IMR-90 (cell line): ENCODE data around the gene AGAP1. TPM values are rescaled to one million over a fixed set of nuclear protein-coding genes. Genes with fewer than 3 reads are reported as not detected.

Experiments
- ATAC-seq: fragments of 200-7000 bp; cut with Tn5 transposase; 2 replicates; pipeline ENCODE4 v1.9.1; 2020; ENCODE audit warnings: low read depth, mild to moderate bottlenecking, moderate library complexity
- BruUV-seq: library from RNA; stranded (reverse); fragments of 400-500 nt; replicated peaks from 2 replicates; lab custom pipeline; 2021; lab: Mats Ljungman, UMichigan
- CTCF ChIA-PET: fragments of 300-600 bp; formaldehyde crosslinking; extraction: SDS; loops from one replicate; lab custom pipeline; 2021; ENCODE audit warnings: antibody characterized with exemption; lab: Yijun Ruan, JAX
- POLR2A ChIA-PET: fragments of 300-600 bp; sonication (Branson Sonifier 250); formaldehyde crosslinking; loops from one replicate; lab custom pipeline; 2022; ENCODE audit warnings: antibody characterized with exemption; ENCODE audit not compliant: unreplicated experiment; lab: Charles Lee
- DNase-seq: peaks from one replicate; pipeline ENCODE4 v3.0.0; 2013
- H2AFZ ChIP-seq: replicated peaks from 2 replicates; pipeline ENCODE3; 2013; ENCODE audit warnings: low read length, mild to moderate bottlenecking; ENCODE audit not compliant: poor library complexity
- H2AK5ac ChIP-seq: 2 replicates; pipeline ENCODE4 v1.6.1; 2013; ENCODE audit warnings: low read depth, low read length, inconsistent platforms
- H2AK9ac ChIP-seq: replicated peaks from 2 replicates; pipeline ENCODE3; 2013; ENCODE audit warnings: mild to moderate bottlenecking, low read depth, low read length, moderate library complexity; ENCODE audit not compliant: poor library complexity
- H2BK120ac ChIP-seq: 2 replicates; pipeline ENCODE4 v1.6.1; 2013; ENCODE audit warnings: low read depth, low read length, inconsistent platforms
- H2BK15ac ChIP-seq: 3 replicates; pipeline ENCODE4 v1.6.1; 2013; ENCODE audit warnings: low read depth, low read length, inconsistent platforms
- H2BK20ac ChIP-seq: 2 replicates; pipeline ENCODE4 v1.6.1; 2013; ENCODE audit warnings: low read depth, mild to moderate bottlenecking, inconsistent platforms, low read length, moderate library complexity
- H2BK5ac ChIP-seq: 2 replicates; pipeline ENCODE4 v1.6.1; 2013; ENCODE audit warnings: mild to moderate bottlenecking, low read depth, low read length, inconsistent platforms; ENCODE audit not compliant: poor library complexity, severe bottlenecking
- H3K14ac ChIP-seq: replicated peaks from 2 replicates; pipeline ENCODE4 v1.6.1; 2013; ENCODE audit warnings: low read depth, low read length, inconsistent platforms
- H3K18ac ChIP-seq: 2 replicates; pipeline ENCODE4 v1.6.1; 2013; ENCODE audit warnings: low read depth, low read length, control low read depth
- H3K23ac ChIP-seq: 2 replicates; pipeline ENCODE4 v1.6.1; 2013; ENCODE audit warnings: low read depth, low read length, inconsistent platforms
- H3K27ac ChIP-seq: 2 replicates; pipeline ENCODE4 v1.5.1; 2013; ENCODE audit warnings: mild to moderate bottlenecking, control low read depth, low read length; ENCODE audit not compliant: insufficient read depth
- H3K27me3 ChIP-seq: 2 replicates; pipeline ENCODE4 v1.6.1; 2013; ENCODE audit warnings: low read length; ENCODE audit not compliant: control insufficient read depth, insufficient read depth
- H3K36me3 ChIP-seq: 2 replicates; pipeline ENCODE4 v1.6.1; 2013; ENCODE audit warnings: low read length, mixed read lengths; ENCODE audit not compliant: control insufficient read depth, insufficient read depth
- H3K4ac ChIP-seq: 2 replicates; pipeline ENCODE4 v1.6.1; 2013; ENCODE audit warnings: low read depth, low read length, inconsistent platforms
- H3K4me1 ChIP-seq: 2 replicates; pipeline ENCODE4 v1.6.1; 2013; ENCODE audit warnings: low read length, mixed read lengths; ENCODE audit not compliant: control insufficient read depth, insufficient read depth
- H3K4me2 ChIP-seq: 2 replicates; pipeline ENCODE4 v1.6.1; 2013; ENCODE audit warnings: low read depth, mild to moderate bottlenecking, control low read depth, low read length, moderate library complexity
- H3K4me3 ChIP-seq: 2 replicates; pipeline ENCODE4 v1.5.1; 2013; ENCODE audit warnings: low read depth, mild to moderate bottlenecking, control low read depth, low read length, moderate library complexity; ENCODE audit not compliant: insufficient read depth
- H3K56ac ChIP-seq: 2 replicates; pipeline ENCODE4 v1.6.1; 2013; ENCODE audit warnings: low read length, inconsistent platforms; ENCODE audit not compliant: insufficient read depth; ENCODE audit errors: extremely low read depth
- H3K79me1 ChIP-seq, 2 experiments: 2 replicates each; pipeline ENCODE4 v1.6.1; 2013; ENCODE audit warnings: low read length in 2 of 2, inconsistent platforms in 1 of 2, low read depth in 1 of 2
- H3K9ac ChIP-seq: 2 replicates; pipeline ENCODE4 v1.6.1; 2013; ENCODE audit warnings: low read depth, low read length, control low read depth
- H3K9me1 ChIP-seq: 2 replicates; pipeline ENCODE4 v1.6.1; 2013; ENCODE audit warnings: low read length, inconsistent platforms; ENCODE audit not compliant: insufficient read depth
- H3K9me3 ChIP-seq: 2 replicates; pipeline ENCODE4 v1.6.1; 2013; ENCODE audit warnings: low read length; ENCODE audit not compliant: control insufficient read depth, insufficient read depth
- H4K20me1 ChIP-seq: 2 replicates; pipeline ENCODE4 v1.6.1; 2013; ENCODE audit warnings: low read length, inconsistent platforms; ENCODE audit not compliant: insufficient read depth
- H4K5ac ChIP-seq: 2 replicates; pipeline ENCODE4 v1.6.1; 2013; ENCODE audit warnings: mild to moderate bottlenecking, low read depth, low read length, control low read depth
- H4K8ac ChIP-seq, 2 experiments: 2 replicates each; pipeline ENCODE4 v1.6.1; 2013; ENCODE audit warnings: low read depth in 2 of 2, low read length in 2 of 2, control low read depth in 1 of 2, inconsistent platforms in 1 of 2
- H4K91ac ChIP-seq: 2 replicates; pipeline ENCODE4 v1.6.1; 2013; ENCODE audit warnings: low read depth, low read length, inconsistent platforms; ENCODE audit not compliant: insufficient read depth
- BHLHE40 ChIP-seq: fragments of 150-350 bp; IDR thresholded peaks from 2 replicates; pipeline ENCODE4 v1.6.1; 2016; ENCODE audit warnings: mild to moderate bottlenecking, low read depth, low read length
- CEBPB ChIP-seq: IDR thresholded peaks from 2 replicates; pipeline ENCODE4 v1.6.1; 2012; ENCODE audit warnings: low read depth, low read length, improper control_type of control experiment
- CHD1 ChIP-seq: IDR thresholded peaks from 2 replicates; pipeline ENCODE4 v1.6.1; 2012; ENCODE audit warnings: low read depth, low read length, improper control_type of control experiment
- CTCF ChIP-seq: conservative IDR thresholded peaks from 2 replicates; pipeline ENCODE4 v1.5.1; 2012; ENCODE audit warnings: mild to moderate bottlenecking, low read depth, low read length, improper control_type of control experiment
- ELK1 ChIP-seq: fragments of 150-350 bp; IDR thresholded peaks from 2 replicates; pipeline ENCODE4 v1.6.1; 2016; ENCODE audit warnings: low read depth, mild to moderate bottlenecking, low read length, moderate library complexity, borderline replicate concordance
- FOS ChIP-seq: fragments of 150-350 bp; IDR thresholded peaks from 2 replicates; pipeline ENCODE4 v1.6.1; 2016; ENCODE audit warnings: low read depth, low read length
- MAFK ChIP-seq: IDR thresholded peaks from 2 replicates; pipeline ENCODE4 v1.6.1; 2012; ENCODE audit warnings: low read depth, low read length, improper control_type of control experiment
- MAZ ChIP-seq: IDR thresholded peaks from 2 replicates; pipeline ENCODE4 v1.6.1; 2012; ENCODE audit warnings: low read depth, mild to moderate bottlenecking, low read length, improper control_type of control experiment, moderate library complexity, borderline replicate concordance
- MXI1 ChIP-seq: IDR thresholded peaks from 2 replicates; pipeline ENCODE4 v1.6.1; 2012; ENCODE audit warnings: low read depth, mild to moderate bottlenecking, low read length, moderate library complexity, borderline replicate concordance
- NFE2L2 ChIP-seq: fragments of 150-350 bp; IDR thresholded peaks from 2 replicates; pipeline ENCODE4 v1.6.1; 2016; ENCODE audit warnings: low read depth, mild to moderate bottlenecking, low read length
- POLR2A ChIP-seq: IDR thresholded peaks from 2 replicates; pipeline ENCODE4 v1.6.1; 2012; ENCODE audit warnings: mild to moderate bottlenecking, low read depth, low read length
- RAD21 ChIP-seq: IDR thresholded peaks from 2 replicates; pipeline ENCODE4 v1.6.1; 2012; ENCODE audit warnings: low read length, improper control_type of control experiment
- RCOR1 ChIP-seq: IDR thresholded peaks from 2 replicates; pipeline ENCODE4 v1.6.1; 2012; ENCODE audit warnings: mild to moderate bottlenecking, low read length, improper control_type of control experiment; ENCODE audit not compliant: insufficient replicate concordance
- RFX5 ChIP-seq: IDR thresholded peaks from 2 replicates; pipeline ENCODE4 v1.8.0; 2012; ENCODE audit warnings: low read depth, mild to moderate bottlenecking, low read length, moderate library complexity
- SMC3 ChIP-seq: fragments of 150-350 bp; IDR thresholded peaks from 2 replicates; pipeline ENCODE4 v1.6.1; 2016; ENCODE audit warnings: low read depth, mild to moderate bottlenecking, antibody characterized with exemption, low read length, moderate library complexity
- WGBS, 2 experiments: methylation state at CpG; one replicate each; pipeline versions ENCODE4 v1.1.5 to v1.1.7; 2013; ENCODE audit warnings: missing lambda C conversion rate in 2 of 2; ENCODE audit not compliant: insufficient read length in 1 of 2; ENCODE audit errors: extremely low coverage in 2 of 2; 5-methylcytosine and 5-hydroxymethylcytosine counted together
- dilution Hi-C: fragments of 300-500 bp; cut with HindIII; formaldehyde crosslinking; loops from one replicate; pipeline ENCODE4 v1.14.3; 2018; ENCODE audit warnings: low sequenced_read_pairs; ENCODE audit not compliant: unreplicated experiment
- in situ Hi-C: fragments of 300-500 bp; cut with MboI; formaldehyde crosslinking; loops from 3 replicates; pipeline ENCODE4 v1.14.3; 2019; ENCODE audit warnings: low sequenced_read_pairs, inconsistent platforms, mixed read lengths
- intact Hi-C: fragments of 100-400 bp; cut with micrococcal nuclease; formaldehyde crosslinking; loops from 2 replicates; pipeline ENCODE4 v1.10.0; 2022
- polyA plus RNA-seq, 3 experiments: library from polyadenylated mRNA; depleted of rRNA; stranded (reverse); fragments of >200 nt; gene quantifications; 2 replicates each; pipeline ENCODE4 v1.2.3, GENCODE V29; 2012; ENCODE audit warnings: low replicate concordance in 1 of 3
- total RNA-seq: library from RNA; depleted of rRNA; stranded (reverse); fragments of >200 nt; gene quantifications from 2 replicates; pipeline ENCODE4 v1.2.3, GENCODE V29; 2012
- TF ChIP-seq, protein P1 (sequence below): fragments of 150-350 bp; IDR thresholded peaks from 2 replicates; pipeline ENCODE4 v1.6.1; 2017; ENCODE audit warnings: mild to moderate bottlenecking, antibody characterized with exemption, low read length, low read depth

Gene AGAP1
- total and polyA plus RNA-seq, 2 of the 4 experiments (the other 2 are of a cell fraction), result 15.1 to 16.4 TPM

GRCh38 chr2:236146436-236146835 is 652.6 kb downstream of the AGAP1 start:
- Histone ChIP-seq H3K4me1 (no peaks in the 10 kb centered on the region; the same call in 1 of the 2 replicates), H3K18ac (no peak overlapping the region), H3K79me1 (no peaks in the 10 kb centered on the region), H2BK5ac (no peak overlapping the region), H2AFZ (no peak overlapping the region), H2BK120ac (no peak overlapping the region), H3K9ac (no peak overlapping the region), H4K20me1 (no peaks in the 10 kb centered on the region), H3K14ac (no peak overlapping the region), H2AK5ac (no peak overlapping the region), H3K4me2 (no peak overlapping the region), H3K27me3 (peaks cover 3% of the 10 kb centered on the region; the same call in 1 of the 2 replicates), H3K27ac (no peak overlapping the region), H3K36me3 (no peaks in the 10 kb centered on the region), H4K5ac (no peak overlapping the region), H3K23ac (no peak overlapping the region), H3K4me3 (no peak overlapping the region), H2AK9ac (no peak overlapping the region), H3K9me1 (no peaks in the 10 kb centered on the region), H4K91ac (no peak overlapping the region), H3K4ac (no peak overlapping the region), H3K9me3 (0 out of 2 replicates have a peak, but pooled peaks cover 2% of the 10 kb centered on the region), H2BK15ac (no peak overlapping the region), H2BK20ac (no peak overlapping the region), H4K8ac (no peak overlapping the region), H3K56ac (no peak overlapping the region)
- in situ Hi-C loops (no loop called here), dilution Hi-C loops (no loop called here), intact Hi-C loops (no loop called here)
- no peak for DNase-seq
- WGBS, 2 experiments, result no CpG with 5 or more reads among the region's 7 CpGs
- ChIA-PET POLR2A (no interaction called here), CTCF (no interaction called here)
- no peak for ATAC-seq
- TF ChIP-seq CTCF (no peak), FOS (no peak), CEBPB (no peak), RAD21 (no peak), POLR2A (no peak), RCOR1 (no peak), SMC3 (no peak), RFX5 (no peak), ELK1 (no peak), CHD1 (no peak), BHLHE40 (no peak), MAFK (no peak), MAZ (no peak), NFE2L2 (no peak), MXI1 (no peak)
- TF ChIP-seq, protein P1, sequence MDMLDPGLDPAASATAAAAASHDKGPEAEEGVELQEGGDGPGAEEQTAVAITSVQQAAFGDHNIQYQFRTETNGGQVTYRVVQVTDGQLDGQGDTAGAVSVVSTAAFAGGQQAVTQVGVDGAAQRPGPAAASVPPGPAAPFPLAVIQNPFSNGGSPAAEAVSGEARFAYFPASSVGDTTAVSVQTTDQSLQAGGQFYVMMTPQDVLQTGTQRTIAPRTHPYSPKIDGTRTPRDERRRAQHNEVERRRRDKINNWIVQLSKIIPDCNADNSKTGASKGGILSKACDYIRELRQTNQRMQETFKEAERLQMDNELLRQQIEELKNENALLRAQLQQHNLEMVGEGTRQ, result no peak
- BruUV-seq, result no TSS peak
